Mammary epithelial cell (primary cell): ENCODE data around the gene TBC1D1.

Source experiments
- CTCF ChIP-seq, 2 donors: IDR thresholded peaks in 1 of 2; conservative IDR thresholded peaks in 1 of 2; 2 replicates each; pipeline ENCODE4 v1.5.1; 2011 to 2012; ENCODE audit warnings: inconsistent platforms in 2 of 2, low read length in 2 of 2, mild to moderate bottlenecking in 2 of 2, control low read depth in 1 of 2, low read depth in 1 of 2; ENCODE audit not compliant: insufficient read depth in 1 of 2; ENCODE audit errors: extremely low read depth in 1 of 2
- EZH2 ChIP-seq: IDR thresholded peaks from 2 replicates; pipeline ENCODE4 v1.6.1; 2012; ENCODE audit warnings: low read length, inconsistent platforms, borderline replicate concordance

DNA sequence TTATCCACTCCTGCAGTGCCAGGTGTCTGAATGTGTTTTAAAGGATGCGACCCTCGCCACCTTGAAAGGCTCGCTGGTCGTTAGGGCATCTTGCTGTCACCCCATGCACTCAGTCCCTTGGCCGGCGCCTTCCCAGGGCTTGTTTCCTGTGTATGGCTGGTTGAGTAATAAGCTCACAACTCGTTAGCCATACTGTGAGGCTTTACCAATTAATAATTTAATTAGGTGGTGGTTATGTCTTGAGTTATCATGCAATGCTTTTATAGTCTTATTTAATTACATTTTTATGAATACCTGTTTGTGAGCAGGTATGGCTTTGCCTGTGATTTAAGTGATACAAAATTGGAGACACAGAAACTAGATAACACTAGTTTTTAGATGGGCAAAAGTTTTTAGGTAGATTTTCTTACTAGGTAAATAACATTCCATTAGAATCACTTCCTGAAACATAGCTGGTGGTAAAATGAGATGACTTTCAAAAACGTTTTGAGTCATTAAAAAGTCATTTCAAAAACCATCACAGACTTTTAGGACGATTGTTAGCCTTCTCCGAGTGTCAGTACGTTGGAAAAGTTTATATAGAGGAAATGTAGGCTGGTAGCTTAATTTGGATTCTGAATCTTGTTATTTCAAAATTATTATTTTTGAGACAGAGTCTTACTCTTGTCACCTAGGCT is 87.5 kb downstream of the TBC1D1 start:
- TF ChIP-seq CTCF (conservative IDR thresholded peaks at IDR 0.05 in 1 of 2, IDR thresholded peaks at IDR 0.05 in 1 of 2; ENCODE audit: extremely low read depth in 1 of 2, insufficient read depth in 1 of 2, low read depth in 1 of 2, low read length in 2 of 2) (no peak), EZH2 (no peak)
